8988T (cell line): ENCODE measurements around the gene ABHD16B.
A peak's percentile ranks its signal among the peaks of the same experiment; 100 is the strongest.
"Not testable (repeated sequence)": the region's sequence is repeated elsewhere in the genome, so short reads cannot be mapped to it uniquely, and the experiment has no call there.

Experiments
- DNase-seq: peaks from one replicate; pipeline ENCODE4 v3.0.0; 2011

Gene ABHD16B

DNA sequence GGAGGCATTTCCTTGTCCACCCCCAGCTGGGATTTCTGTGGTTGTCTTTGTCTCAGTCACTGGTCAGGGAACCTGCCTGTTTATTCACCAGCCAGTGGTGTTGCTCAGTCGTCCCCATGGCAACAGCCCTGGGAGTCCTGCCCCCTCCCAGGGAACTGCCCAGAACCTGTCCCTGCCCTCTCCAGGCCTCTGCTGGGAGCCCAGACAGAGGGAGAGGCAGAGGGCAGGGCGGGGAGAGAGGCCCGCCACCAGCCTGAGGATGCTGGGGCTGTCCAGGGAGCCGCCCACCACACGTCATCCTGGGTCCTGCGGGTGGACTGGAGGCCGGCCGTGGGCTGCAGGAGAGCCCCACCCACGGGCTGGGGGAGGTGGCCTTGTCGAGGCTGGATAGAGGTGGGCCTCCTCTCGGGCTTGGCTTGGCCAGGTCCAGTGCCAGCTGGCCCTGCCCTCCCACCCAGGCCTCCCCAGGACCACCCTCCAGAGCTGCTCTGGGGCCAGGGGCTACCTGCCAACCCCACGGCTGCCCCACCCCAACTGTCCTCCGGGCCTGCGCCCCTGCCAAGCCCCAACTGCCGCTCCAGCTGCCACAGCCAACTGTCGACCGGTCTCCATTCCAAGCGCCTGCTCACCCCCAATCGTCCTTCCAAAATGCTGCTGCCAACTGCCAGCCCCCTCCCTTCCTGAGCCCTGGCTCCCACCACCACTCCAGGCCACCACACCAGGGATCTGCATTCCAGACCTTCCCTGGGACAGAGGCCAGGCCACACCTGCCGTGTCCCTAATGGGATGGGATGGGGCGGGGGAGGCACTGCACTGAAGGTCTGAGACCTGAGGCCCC is 26.1 kb upstream of the ABHD16B start:
- DNase-seq = peak; percentile 99

DNA sequence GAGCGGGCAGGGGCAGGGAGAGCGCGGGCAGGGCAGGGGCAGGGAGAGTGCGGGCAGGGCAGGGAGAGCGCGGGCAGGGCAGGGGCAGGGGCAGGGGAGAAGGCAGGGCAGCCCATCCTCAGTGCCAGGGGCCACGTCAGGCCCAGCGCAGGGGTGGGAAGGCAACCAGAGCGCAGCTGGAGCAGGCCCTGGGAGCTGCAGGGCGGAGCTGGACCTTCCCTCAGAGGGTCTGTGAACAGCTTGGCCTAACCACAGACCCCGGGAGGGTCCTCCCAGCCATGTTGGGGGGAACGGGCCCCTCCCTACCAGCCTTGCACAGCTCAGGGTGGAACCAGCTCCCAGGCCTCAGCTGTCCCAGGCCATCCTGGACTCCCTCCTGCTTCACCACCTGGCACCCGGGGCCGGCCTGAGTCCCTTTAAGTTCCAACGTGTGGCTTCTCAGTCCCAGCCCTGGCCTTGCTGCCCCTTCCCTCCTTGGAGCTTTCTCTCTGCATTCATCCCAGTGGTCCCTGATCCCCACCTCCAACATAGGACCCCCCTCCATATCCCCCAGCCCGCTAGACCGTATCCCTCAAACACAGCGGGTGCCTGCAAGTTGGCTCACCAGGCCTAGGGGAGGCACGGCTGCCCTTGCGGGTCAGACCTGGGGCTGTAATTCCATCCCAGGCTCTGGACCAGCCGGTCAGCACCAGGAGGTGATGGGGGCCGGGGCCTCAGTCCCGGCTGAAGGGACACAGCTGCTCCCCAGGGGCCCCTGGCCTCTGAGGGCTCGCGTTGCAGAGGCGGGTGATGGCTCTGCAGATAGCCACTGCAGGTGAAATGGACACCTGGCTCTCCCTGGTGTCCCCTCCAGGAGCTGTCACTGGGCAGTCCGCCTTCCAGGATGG is 24.6 kb upstream of the ABHD16B start:
- DNase-seq = no peak

DNA sequence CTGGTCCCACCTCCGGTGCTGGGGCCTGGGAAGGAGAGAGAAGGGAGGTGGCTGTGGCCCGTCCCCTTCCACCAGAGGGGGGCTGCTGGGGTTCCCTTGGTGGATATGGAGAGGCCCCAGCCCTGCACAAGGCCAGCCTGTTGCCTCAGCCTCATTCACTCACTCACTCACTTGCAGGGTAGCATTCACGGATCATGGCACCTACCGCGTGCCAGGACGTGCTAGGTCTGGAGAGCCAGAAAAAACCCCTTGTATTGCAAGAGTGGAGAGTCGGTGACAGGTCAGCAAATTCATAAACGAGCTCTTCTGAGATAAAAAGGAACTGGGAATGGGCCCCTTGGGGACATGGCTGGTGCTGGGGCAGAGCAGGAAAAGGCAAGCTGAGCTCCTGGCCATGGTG is 23.8 kb upstream of the ABHD16B start:
- no peak for DNase-seq

DNA sequence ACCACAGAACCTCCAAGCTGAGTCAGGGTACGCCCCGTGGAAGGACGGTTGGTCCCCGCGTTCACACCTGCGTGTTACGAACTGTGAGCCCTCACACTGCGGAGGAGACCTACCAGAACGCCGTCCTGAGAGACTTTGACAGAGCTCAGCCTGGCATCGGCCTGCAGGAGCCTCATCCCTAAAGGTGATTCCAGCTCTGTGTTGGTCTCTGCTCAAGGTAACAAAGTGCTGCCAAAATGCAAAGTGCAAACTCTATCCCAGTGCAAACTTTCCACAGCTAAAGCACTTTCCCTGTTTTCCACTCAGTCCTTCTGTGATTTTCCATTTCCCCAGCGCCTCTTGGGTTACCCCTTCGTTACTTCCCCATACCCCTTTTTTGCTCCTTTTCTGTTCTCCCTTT is 21.7 kb upstream of the ABHD16B start:
- DNase-seq = no peak

DNA sequence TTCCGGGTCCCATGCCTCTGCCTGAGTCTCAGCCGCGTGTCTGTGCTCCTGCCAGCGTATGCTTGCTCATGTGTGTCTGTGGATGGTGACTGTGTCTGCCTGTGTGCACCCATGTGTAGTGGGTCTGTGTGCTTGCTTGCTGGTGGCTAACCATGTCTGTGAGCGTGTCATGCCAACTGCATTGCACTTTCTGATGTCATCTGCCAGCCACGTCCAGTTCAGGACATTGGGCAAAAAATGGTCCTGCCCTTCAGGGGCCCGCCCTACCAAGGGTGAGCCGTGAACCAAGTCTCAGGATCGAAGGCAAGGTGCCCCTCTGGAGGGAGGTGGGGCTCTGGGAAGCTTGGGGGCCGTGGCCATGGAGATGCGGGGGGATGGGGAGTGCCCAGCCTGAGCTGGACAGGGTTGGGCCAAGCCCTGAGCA is 20.9 kb upstream of the ABHD16B start:
- DNase-seq = no peak

DNA sequence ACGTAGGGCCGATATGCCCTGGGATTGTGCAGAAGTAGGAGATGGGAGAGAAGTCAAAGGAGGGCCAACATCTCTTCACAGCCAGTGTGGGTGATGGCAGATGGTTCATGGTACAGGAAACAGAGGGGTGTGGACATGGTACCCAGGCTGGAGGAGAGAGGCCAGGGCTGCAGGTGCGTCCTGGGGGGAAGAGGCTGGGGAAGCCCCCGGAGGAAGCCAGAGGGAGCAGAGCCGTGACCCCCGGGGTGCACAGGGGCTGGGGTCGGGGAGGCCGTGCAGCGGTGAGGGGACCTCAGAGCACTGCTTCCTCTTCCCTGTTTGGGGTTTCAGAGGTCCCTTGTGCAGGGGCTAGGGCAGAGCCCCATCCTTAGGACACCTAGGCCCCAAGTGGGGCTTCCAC is 19.0 kb upstream of the ABHD16B start:
- DNase-seq = no peak

DNA sequence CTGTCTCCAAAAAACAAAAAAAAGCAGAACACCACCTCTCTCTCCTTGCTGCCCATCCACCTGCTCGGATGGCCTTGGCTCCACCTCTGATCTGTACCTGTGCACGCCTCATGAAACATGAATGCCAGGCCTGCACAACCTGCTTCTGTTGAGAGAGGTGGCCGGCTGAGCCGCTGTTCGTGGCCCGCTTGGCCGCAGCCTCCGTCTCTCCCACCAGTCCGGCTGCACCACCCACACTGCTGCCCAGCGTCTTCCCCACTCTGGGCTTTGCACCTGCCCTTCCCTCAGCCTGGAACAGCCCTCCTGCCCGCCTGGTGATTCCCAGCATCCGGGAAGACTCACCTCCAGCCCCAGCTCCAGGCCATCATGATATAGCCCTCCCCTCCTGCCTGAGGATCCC is 18.1 kb upstream of the ABHD16B start:
- DNase-seq = no peak

DNA sequence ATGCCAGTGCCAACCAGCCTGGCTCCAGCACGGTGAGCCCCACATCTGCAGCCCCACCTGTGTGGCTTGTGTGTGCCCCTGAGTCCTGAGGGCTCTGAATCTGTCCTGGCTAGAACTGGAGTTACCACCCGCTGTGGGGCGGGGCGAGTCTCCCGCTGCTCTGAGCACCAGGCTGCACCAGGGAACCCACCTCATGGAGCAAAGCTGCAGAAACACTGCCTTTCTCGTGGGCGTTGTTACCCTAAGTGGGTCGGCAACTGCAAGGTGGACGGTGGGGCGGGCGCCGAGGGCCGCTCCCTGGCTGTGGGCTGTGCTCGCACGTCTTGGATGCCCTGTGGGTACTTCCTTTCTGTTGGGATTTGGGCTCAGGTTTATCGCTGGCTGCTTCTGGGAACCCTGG is 17.5 kb upstream of the ABHD16B start:
- DNase-seq = no peak

DNA sequence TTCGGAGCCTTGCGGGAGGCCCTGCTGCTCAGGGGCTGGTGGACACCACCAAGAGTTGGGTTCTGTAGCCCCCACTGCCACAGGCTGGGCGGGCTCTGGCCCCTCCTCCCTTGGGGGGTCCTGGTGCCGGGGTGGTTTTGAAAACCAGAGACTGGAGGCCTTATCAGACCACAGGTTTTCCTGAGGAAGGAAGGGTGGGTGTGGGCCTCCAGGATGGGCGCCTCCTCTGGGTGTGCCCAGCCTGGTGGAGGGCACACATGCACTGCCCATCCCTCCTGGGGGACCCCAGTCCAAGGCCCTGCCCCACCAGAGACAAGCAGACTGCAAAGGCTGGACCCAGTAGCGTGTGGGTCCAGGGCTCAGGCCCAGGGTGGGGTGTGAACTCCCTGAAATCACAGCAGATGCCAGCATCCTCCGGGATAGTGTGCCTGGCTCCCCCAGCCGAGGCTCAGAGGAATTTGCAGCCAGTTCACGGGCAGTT is 16.7 kb upstream of the ABHD16B start:
- DNase-seq = no peak

DNA sequence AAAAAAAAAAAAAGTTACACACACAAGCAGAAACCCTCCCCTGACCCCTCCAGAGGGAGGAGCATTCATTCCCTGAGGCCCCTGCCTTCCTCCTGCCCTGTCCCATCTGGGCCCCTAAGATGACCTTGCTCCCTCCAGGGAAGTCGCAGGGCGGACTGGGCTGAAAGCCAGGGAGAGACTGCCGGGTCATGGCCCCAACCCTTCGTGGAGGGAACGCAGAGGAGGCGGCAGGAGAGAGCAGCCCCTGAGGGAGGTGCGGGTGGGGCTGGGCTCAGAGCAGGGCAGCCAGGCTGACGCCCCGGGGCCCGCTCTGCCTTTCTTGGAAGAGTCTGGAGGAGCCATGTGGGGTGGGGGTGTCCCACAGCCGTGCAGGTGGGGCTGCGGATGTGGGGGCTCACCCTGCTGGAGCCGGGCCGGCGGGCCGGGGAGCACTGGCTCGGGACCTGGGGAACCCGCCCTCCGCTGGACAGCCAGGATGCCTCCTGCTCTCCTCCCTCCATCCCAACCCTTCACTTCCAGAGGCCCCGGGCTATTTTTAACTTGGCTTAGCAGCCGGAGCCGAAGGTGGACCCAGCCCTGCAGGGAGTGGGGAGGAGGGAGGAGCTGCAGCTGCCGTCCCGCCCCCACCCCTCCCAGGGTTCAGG is 15.0 kb upstream of the ABHD16B start:
- DNase-seq = no peak

DNA sequence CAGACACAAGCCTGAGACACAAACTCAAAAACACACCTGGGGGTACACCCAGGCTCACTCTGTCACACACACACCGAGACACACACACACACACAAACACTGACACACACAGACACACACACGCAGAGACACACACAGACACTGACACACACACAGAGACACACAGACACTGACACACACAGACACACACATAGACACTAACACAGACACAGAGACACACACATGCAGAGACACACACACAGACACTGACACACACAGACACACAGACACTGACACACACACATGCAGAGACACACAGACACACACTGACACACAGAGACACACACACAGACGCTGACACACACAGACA is 14.4 kb upstream of the ABHD16B start:
- DNase-seq = no peak

DNA sequence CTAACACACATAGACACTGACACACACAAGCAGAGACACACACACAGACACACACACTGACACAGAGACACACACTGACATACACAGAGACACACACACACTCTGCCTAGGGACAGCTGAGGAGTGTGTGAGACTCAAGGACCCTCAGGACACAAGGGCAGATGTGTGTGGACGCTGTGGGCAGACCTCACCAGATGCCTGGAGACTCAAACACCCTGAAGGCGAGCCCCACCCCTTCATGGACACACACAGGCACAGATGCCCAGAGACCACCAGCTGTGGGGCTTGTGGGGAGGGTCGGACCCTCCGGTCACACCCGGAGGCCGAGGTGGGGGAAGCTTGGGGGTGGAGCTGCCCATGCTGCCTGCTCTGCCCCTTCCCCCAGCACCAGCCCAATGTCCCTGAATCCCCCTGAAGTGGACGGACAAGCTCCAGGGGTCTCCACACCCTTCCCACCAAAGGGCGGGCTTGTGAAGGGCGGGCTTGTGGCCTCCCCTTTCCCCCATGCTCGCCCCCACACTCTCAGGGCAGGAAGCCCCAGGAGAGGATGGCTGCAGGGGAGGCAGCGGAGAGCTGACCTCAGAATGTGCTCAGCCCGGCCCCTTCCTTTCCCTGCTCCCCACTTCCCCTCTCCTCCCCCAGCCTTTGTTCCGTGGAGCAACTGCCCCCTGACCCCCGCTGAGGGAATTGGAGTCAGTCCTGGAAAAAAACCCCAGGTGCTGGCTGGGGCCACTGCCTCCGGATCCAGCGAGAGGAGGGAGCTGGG is 13.9 kb upstream of the ABHD16B start:
- no peak for DNase-seq

DNA sequence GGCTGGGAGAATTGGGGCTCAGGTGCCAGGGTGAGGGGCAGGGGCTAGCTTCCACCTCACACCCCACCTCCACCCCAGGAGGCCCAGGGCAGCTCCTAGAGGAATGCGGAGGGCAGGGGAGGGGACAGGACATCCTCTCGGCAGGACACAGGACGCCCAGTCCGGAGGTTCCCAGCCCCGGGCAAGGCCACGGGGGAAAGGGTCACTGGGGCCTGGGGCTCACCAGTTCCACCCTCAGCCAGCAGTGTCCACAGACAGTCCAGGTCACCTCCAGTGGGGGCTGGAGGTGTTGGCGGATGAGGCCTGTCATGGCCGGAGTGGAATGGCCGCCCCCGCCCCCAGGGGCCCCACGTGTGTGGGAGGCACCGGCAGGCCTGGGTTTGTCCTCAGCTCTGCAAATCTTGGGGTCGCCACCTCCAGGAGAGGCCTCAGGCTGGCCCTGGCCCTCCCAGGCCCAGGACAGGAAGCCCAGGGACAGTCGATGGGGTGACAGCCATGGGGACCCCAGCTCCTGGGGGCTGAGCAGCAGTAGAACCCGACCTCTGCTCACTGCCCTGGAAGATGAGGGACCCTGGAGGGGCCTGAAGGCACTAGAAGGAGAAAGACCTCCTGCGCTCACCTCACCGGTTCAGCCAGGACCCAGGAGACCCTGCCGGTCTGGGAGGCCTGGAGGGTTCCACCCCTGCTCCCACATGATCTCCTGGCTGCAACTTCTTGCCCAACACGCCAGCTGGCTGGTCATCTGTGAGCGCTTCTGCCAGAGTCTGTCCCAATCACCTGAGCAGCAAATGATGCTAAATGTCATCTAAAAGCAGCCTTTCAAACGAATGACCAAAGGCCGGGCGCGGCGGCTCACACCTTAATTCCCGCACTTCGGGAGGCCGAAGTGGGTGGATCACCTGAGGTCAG is 13.0 kb upstream of the ABHD16B start:
- no peak for DNase-seq

DNA sequence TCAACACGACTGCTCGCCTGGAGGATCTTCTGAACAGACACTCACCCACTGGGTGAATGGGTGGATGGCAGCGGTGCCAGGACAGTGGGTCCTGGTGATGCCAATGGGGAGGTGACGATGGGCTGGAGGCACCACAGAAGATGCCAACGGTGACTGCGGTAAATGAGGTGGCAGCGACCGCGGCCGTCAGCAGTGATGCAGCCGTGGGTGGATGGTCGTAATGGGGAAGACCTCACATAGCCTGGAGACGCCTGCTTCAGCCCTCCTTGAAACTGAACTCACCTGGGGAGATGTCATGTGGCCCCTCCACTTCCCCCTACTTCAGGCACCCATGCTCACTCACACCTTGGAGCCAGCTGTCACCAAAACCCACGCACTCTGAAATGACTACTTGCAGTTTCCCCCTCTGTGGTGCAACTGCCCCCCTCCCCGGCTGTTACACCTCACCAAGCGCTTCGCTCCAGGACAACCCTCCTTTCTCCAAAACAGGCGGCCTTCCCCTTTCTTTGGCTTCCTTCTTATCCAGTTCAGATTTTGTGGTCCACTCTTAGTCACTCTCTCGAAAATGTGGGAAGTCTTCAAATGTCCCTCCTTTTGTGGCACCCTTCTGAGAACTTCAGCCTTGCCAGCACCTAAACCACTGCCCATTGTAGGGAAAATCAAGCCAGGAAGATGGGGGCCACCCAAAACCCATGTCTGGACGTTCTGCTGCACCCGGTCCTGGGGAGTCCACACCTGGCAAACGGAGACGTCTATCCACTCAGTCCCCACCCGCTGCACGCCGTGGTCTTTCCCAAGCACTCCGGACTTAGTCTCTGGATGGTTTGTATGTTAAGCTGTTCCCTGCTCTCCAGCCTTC is 10.4 kb upstream of the ABHD16B start:
- peak; percentile 24 for DNase-seq

DNA sequence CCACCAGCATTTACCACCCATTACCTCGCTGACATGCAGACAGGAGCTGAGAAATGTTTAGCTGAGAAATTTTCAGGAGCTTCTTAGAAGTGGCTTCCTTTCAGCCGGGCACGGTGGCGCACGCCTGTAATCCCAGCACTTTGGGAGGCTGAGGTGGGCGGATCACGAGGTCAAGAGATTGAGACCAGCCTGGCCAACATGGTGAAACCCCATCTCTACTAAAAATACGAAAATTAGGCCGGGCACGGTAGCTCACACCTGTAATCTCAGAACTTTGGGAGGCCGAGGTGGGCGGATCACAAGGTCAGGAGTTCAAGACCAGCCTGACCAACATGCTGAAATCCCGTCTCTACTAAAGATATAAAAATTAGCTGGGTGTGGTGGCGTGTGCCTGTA is 9.8 kb upstream of the ABHD16B start:
- not testable (repeated sequence) for DNase-seq

DNA sequence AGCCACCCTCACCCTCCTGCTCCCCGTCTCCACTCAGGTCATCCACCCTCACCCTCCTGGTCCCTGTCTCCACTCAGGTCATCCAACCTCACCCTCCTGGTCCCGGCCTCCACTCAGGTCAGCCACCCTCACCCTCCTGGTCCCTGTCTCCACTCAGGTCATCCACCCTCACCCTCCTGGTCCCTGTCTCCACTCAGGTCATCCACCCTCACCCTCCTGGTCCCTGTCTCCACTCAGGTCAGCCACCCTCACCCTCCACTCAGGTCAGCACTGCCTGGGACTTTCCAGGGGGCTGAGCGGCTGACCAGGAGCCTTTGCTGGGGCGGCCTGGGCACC is 7.6 kb upstream of the ABHD16B start:
- DNase-seq = not testable (repeated sequence)

DNA sequence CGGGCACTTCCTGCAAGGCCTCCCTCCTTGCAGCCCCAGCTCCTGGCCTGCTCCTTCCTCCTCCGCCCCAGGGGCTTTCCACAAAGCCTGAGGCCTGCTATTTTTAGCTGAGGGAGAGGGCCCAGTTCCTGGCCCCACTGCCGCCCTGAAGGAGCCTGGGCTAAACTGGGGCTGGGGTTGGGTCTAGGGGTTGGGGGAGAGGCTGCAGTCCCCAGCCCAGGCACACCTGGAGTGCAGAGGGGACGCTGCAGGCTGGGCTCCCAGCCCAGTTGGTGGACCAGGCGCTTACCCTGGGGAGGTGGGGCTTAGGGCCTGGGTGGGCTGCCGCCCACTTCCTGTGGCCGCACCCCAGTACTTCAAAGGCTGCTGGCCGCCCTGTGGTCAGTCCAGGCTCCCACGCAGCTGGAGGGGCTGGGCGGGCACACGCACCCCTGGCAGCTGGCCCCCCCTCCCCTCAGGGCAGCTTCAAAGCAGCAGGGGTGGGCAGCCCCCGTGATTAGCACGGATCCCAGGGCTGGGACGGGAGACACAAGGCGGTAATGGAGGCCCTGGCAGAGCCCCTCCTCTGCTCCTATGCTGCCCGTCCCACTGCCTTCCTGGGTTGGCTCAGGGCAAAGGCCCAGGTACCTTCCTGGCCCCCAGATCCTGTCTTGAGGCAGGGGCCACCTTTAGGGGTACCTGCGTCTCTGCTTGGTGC is 7.1 kb upstream of the ABHD16B start:
- DNase-seq = peak; percentile 66

DNA sequence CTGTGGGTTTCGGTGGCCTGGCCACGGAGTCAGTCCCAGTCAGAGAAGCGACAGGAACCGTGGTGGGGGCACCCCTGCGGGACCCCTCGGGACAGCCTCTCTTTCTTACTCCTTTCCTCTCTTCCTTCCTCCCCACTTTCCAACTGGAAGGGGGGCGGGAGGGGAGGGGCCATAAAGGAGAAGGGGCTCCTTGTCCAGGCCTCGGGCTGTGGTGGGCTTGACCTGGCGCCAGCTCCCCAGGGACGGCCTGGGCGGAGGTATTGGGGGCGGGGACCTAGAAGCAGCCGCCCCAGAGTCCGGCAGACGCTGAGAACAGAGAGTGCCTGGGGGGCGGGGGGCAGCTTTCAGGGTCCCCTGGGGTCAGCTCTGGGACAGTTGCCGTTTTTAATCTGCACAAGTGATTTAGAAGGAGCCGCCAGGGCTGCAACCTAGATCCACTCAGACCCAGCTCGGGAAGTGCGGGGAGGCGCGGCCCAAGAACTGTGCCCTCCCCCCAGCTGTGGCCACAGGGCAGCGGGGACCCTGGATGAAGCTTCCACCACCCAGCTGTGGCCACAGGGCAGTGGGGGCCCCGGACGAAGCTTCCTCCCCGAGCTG is 6.4 kb upstream of the ABHD16B start:
- DNase-seq = peak; percentile 52

DNA sequence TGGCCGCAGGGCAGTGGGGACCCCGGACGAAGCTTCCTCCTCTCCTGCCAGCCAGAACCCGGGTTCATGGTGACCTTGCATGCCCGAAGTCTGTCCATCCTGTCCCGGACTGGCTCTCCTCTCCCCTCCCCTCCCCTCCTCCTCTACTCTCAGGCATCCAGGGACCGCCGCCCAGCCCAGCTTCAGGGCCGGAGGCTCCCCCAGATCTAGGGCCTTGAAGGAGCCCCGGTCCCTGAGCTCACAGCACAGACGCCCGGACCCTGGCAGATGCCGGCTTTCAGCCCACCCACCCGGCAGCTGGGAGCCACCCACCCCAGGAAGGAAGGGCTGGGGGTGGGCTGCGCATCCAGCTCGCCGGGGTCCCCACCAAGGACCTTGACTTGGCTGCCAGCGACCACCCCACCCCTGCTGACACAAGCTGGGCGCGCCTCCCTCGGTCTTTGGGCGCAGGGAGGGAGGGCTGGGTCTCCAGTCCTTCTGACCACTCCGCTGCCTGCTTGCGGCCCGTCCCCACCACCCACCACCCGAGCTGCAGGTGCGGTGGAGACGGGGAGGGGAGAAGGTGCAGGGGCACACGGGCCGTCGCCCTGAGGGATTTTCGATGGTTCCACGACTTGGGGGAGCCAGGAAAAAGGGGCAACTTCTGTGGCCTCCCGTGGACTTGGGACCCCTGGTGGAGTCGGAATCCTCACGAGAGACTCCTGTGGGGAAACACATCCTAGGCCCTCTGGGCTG is 5.8 kb upstream of the ABHD16B start:
- peak; percentile 56 for DNase-seq
